ENCODE measurements around the gene NFYA.

NFYA gene

DNA sequence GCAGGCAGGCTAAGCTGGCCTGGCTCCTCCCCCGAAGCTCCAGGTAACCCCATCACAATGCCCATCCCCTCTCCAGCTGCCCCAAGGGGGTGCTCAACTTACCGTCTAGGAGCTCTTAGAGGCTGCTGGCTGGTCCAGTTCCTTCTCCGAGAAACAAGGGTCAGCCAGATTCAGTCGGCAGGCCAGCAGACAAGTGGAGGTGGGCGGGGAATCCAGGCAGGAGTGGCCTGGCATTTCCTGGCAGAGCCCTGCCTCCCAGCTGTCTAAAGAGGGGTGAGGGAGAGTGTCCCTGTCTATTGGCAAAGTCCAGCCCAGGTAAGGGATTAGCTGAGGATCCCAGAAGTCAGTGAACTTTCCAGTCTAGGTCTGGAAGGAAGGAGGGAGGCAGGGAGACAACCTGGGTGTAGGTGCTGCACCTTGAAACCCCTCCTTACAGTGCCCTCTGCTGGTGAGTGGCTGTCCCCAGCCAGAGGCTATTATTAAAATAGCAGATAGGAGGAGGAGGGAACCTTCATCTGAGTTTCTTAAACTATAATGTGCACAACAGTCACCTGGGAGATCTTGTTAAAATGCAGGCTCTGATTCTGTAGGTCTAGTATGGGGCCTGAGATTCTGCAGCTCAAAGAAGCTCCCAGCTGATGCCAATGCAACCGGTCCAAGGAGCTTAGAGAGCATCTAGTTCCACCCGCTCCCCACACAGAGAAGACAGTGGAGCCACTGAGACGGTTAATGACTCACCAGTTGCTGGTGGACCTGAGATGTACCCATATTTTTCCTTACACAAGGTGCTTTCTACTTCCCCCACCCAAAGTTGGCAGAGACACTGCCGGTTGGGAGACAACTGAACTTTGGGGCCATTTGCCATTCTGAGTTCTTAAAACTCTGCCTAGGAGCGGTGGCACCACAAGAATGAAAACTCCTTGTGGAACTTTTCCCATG, 33.4 kb upstream of the NFYA start, which contains the start of gene UNC5CL:
UNC5CL (minus strand) TSS at position 162 of the 939 bp plus-strand sequence. CDS start 4,147 bp downstream, outside the sequence.
- H3K4me3 ChIP-seq (ENCODE audit: low read depth, low read length), result no peak within 1 kb of the TSS
- in situ Hi-C loops (cut with HindIII; ENCODE audit: low sequenced_read_pairs), result no loop called here

GRCh38 chr6:41040101-41040939, 32.5 kb upstream of the NFYA start:
- TF ChIP-seq, protein P1, sequence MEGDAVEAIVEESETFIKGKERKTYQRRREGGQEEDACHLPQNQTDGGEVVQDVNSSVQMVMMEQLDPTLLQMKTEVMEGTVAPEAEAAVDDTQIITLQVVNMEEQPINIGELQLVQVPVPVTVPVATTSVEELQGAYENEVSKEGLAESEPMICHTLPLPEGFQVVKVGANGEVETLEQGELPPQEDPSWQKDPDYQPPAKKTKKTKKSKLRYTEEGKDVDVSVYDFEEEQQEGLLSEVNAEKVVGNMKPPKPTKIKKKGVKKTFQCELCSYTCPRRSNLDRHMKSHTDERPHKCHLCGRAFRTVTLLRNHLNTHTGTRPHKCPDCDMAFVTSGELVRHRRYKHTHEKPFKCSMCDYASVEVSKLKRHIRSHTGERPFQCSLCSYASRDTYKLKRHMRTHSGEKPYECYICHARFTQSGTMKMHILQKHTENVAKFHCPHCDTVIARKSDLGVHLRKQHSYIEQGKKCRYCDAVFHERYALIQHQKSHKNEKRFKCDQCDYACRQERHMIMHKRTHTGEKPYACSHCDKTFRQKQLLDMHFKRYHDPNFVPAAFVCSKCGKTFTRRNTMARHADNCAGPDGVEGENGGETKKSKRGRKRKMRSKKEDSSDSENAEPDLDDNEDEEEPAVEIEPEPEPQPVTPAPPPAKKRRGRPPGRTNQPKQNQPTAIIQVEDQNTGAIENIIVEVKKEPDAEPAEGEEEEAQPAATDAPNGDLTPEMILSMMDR (IDR thresholded peaks at IDR 0.05; ENCODE audit: low read depth, low read length), result no peak
- no peak overlapping the region for H3K4me3 ChIP-seq (ENCODE audit: low read depth, low read length)
- in situ Hi-C loops (cut with HindIII; ENCODE audit: low sequenced_read_pairs), result no loop called here
- no peak for DNase-seq (ENCODE audit: low read depth, low spot score)

More for the DNA sequence above, 33.4 kb upstream of the NFYA start, which contains the start of gene UNC5CL:
- TF ChIP-seq, protein P1 (IDR thresholded peaks at IDR 0.05; ENCODE audit: low read depth, low read length), result peak; percentile 77
- no peak for DNase-seq (ENCODE audit: low read depth, low spot score)

GRCh38 chr6:41040940-41041536, 31.7 kb upstream of the NFYA start:
- H3K4me3 ChIP-seq (ENCODE audit: low read depth, low read length), result no peak overlapping the region
- TF ChIP-seq, protein P1 (IDR thresholded peaks at IDR 0.05; ENCODE audit: low read depth, low read length), result no peak
- in situ Hi-C loops (cut with HindIII; ENCODE audit: low sequenced_read_pairs), result no loop called here
- no peak for DNase-seq (ENCODE audit: low read depth, low spot score)

GRCh38 chr6:41042226-41043055, 30.3 kb upstream of the NFYA start, which contains the start of gene TSPO2:
Gene TSPO2 (plus strand): TSS chr6:41042467. CDS start chr6:41042986, 519 bp downstream.
- in situ Hi-C loops (cut with HindIII; ENCODE audit: low sequenced_read_pairs), result no loop called here
- TF ChIP-seq, protein P1 (IDR thresholded peaks at IDR 0.05; ENCODE audit: low read depth, low read length), result no peak
- no peak within 1 kb of the TSS for H3K4me3 ChIP-seq (ENCODE audit: low read depth, low read length)
- no peak for DNase-seq (ENCODE audit: low read depth, low spot score)

DNA sequence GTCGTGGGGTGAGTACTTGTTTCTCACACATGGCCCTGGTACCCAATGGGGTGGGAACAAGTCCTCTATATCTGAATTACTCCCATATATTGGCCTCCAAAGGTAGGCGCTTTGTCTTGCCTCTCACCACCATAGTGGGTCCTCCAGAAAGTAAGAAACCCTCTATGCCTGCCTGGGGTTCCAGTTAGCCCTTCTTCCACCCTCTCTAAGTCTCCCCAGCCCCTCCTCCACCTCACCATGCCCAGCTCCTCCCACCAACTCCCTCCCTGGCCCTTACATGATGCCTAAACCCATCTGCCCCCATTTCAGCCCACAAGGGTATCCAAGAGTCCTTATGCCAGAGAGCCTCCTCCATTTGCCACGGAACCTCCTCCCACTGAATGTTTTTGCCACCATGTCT, 29.6 kb upstream of the NFYA start:
- H3K4me3 ChIP-seq (ENCODE audit: low read depth, low read length), result no peak overlapping the region
- TF ChIP-seq, protein P1 (IDR thresholded peaks at IDR 0.05; ENCODE audit: low read depth, low read length), result no peak
- no peak for DNase-seq (ENCODE audit: low read depth, low spot score)
- in situ Hi-C loops (cut with HindIII; ENCODE audit: low sequenced_read_pairs), result no loop called here

Data from astrocyte of the spinal cord (primary cell).